Keratinocyte (primary cell): ENCODE measurements around the gene FHAD1. TPM values are rescaled to one million over a fixed set of nuclear protein-coding genes. Genes with fewer than 3 reads are reported as not detected.

Source experiments
- DNase-seq: peaks from one replicate; pipeline ENCODE4 v3.0.0-alpha.2; 2011; ENCODE audit warnings: low read depth, missing footprints, low spot score
- FAIRE-seq: peaks from 2 replicates; lab custom pipeline; 2011; peaks lifted over from hg19 to GRCh38; lab: Jason Lieb, UNC
- H2AFZ ChIP-seq: 2 replicates; pipeline ENCODE4 v1.6.0; 2012; ENCODE audit warnings: low read length, control low read depth, inconsistent platforms; ENCODE audit not compliant: control insufficient read depth
- H3K27ac ChIP-seq: 2 replicates; pipeline ENCODE4 v1.5.1; 2011; ENCODE audit warnings: low read length; ENCODE audit not compliant: control insufficient read depth, insufficient read depth
- H3K27me3 ChIP-seq: 3 replicates; pipeline ENCODE4 v1.6.0; 2011; ENCODE audit warnings: low read length; ENCODE audit not compliant: control insufficient read depth, insufficient read depth; ENCODE audit errors: extremely low read depth
- H3K36me3 ChIP-seq, 2 experiments: 2 replicates in 1 of 2; 3 replicates in 1 of 2; pipeline ENCODE4 v1.5.1; 2011; ENCODE audit warnings: low read length in 2 of 2, mild to moderate bottlenecking in 1 of 2; ENCODE audit not compliant: control insufficient read depth in 2 of 2, insufficient read depth in 2 of 2; ENCODE audit errors: extremely low read depth in 1 of 2
- H3K4me1 ChIP-seq: 3 replicates; pipeline ENCODE4 v1.5.1; 2011; ENCODE audit warnings: low read length; ENCODE audit not compliant: control insufficient read depth, insufficient read depth; ENCODE audit errors: extremely low read depth
- H3K4me2 ChIP-seq: 3 replicates; pipeline ENCODE4 v1.6.0; 2011; ENCODE audit warnings: low read depth, low read length; ENCODE audit not compliant: control insufficient read depth, insufficient read depth; ENCODE audit errors: extremely low read depth
- H3K4me3 ChIP-seq, 3 experiments: fragments of 200-600 bp in 1 of 3; sonication (generic) in 1 of 3; 2 replicates in 2 of 3; 3 replicates in 1 of 3; pipeline ENCODE4 v1.5.1; 2011 to 2016; ENCODE audit warnings: low read length in 3 of 3, mild to moderate bottlenecking in 3 of 3, control low read depth in 2 of 3, inconsistent platforms in 1 of 3, low read depth in 1 of 3, mixed read lengths in 1 of 3, mixed run types in 1 of 3, moderate library complexity in 1 of 3; ENCODE audit not compliant: control insufficient read depth in 2 of 3, insufficient read depth in 2 of 3; ENCODE audit errors: extremely low read depth in 1 of 3
- H3K79me2 ChIP-seq: 2 replicates; pipeline ENCODE4 v1.6.0; 2012; ENCODE audit warnings: low read length; ENCODE audit not compliant: control insufficient read depth, insufficient read depth
- H3K9ac ChIP-seq: 3 replicates; pipeline ENCODE4 v1.6.0; 2011; ENCODE audit warnings: low read length; ENCODE audit not compliant: control insufficient read depth, insufficient read depth; ENCODE audit errors: extremely low read depth
- H3K9me1 ChIP-seq: 3 replicates; pipeline ENCODE4 v1.6.0; 2011; ENCODE audit warnings: low read length; ENCODE audit not compliant: control insufficient read depth, insufficient read depth; ENCODE audit errors: extremely low read depth
- H3K9me3 ChIP-seq: 2 replicates; pipeline ENCODE4 v1.5.1; 2012; ENCODE audit warnings: low read depth, low read length; ENCODE audit not compliant: control insufficient read depth
- H4K20me1 ChIP-seq: 3 replicates; pipeline ENCODE4 v1.6.0; 2011; ENCODE audit warnings: low read length; ENCODE audit not compliant: control insufficient read depth, insufficient read depth; ENCODE audit errors: extremely low read depth
- CTCF ChIP-seq, 3 experiments: IDR thresholded peaks in 1 of 3; conservative IDR thresholded peaks in 1 of 3; optimal IDR thresholded peaks in 1 of 3; 2 replicates in 2 of 3; 3 replicates in 1 of 3; pipeline versions ENCODE3 to v1.5.1; 2011; ENCODE audit warnings: low read length in 3 of 3, mild to moderate bottlenecking in 3 of 3, moderate library complexity in 2 of 3, control low read depth in 1 of 3, inconsistent platforms in 1 of 3; ENCODE audit not compliant: insufficient read depth in 2 of 3; ENCODE audit errors: extremely low read depth in 1 of 3
- EZH2 ChIP-seq: IDR thresholded peaks from one replicate; pipeline ENCODE4 v1.6.1; 2012; ENCODE audit warnings: inconsistent platforms, mild to moderate bottlenecking, low read length, moderate library complexity
- dilution Hi-C: fragments of 300-500 bp; cut with MboI; formaldehyde crosslinking; loops from one replicate; pipeline ENCODE4 v1.7.0; 2020; ENCODE audit warnings: low sequenced_read_pairs; ENCODE audit not compliant: extremely low pct_ligation_motif_present
- polyA plus RNA-seq, 5 experiments: library from polyadenylated mRNA; depleted of rRNA in 3 of 5; stranded (reverse) in 3 of 5; stranded (forward) in 1 of 5; unstranded in 1 of 5; fragments of >200 nt; gene quantifications; 1 replicate in 1 of 5; 2 replicates in 3 of 5; 3 replicates in 1 of 5; pipeline versions ENCODE4 v1.2.1 to v1.2.3, GENCODE V29; 2011 to 2012; ENCODE audit warnings: missing spikeins in 2 of 5, low read depth in 1 of 5, low replicate concordance in 1 of 5

FHAD1 gene
- polyA plus RNA-seq, 1 donor (not counting 4 experiments of a cell fraction or from before 2014, with no cell fraction given): 0.09 TPM

- Histone ChIP-seq H3K79me2 (no peaks in the 10 kb centered on the region), H3K27ac (no peak overlapping the region), H3K4me3 (peak overlapping the region in 1 of 3 experiments; percentile 41), H3K9me3 (no peaks in the 10 kb centered on the region), H3K9me1 (no peaks in the 10 kb centered on the region), H3K4me2 (peak overlapping the region; percentile 44), H3K27me3 (no peaks in the 10 kb centered on the region), H2AFZ (peak overlapping the region; percentile 38), H3K4me1 (peaks cover 6% of the 10 kb centered on the region), H3K9ac (no peak overlapping the region), H3K36me3 (no peaks in the 10 kb centered on the region), H4K20me1 (no peaks in the 10 kb centered on the region)
- dilution Hi-C loops: no loop called here
- DNase-seq (no peak), FAIRE-seq (no peak)
- no peak for TF ChIP-seq CTCF (optimal IDR thresholded peaks at IDR 0.05 in 1 of 3, IDR thresholded peaks at IDR 0.05 in 1 of 3, conservative IDR thresholded peaks at IDR 0.05 in 1 of 3; ENCODE audit: extremely low read depth in 1 of 3, insufficient read depth in 2 of 3, low read length in 3 of 3)
- TF ChIP-seq EZH2: no peak
These were observed 14.4 kb downstream of the FHAD1 start for GRCh38 chr1:15261155-15262002.

GRCh38 chr1:15262003-15262377 is 15.0 kb downstream of the FHAD1 start:
- DNase-seq: no peak
- FAIRE-seq: no peak
- Histone ChIP-seq H3K9ac (no peak overlapping the region), H3K36me3 (no peaks in the 10 kb centered on the region), H3K4me2 (no peak overlapping the region), H3K9me3 (no peaks in the 10 kb centered on the region), H3K9me1 (no peaks in the 10 kb centered on the region), H3K79me2 (no peaks in the 10 kb centered on the region), H3K4me1 (peaks cover 6% of the 10 kb centered on the region), H3K27ac (no peak overlapping the region), H3K27me3 (no peaks in the 10 kb centered on the region), H2AFZ (no peak overlapping the region), H4K20me1 (no peaks in the 10 kb centered on the region), H3K4me3 (no peak overlapping the region)
- dilution Hi-C loops: no loop called here
- no peak for TF ChIP-seq CTCF (optimal IDR thresholded peaks at IDR 0.05 in 1 of 3, IDR thresholded peaks at IDR 0.05 in 1 of 3, conservative IDR thresholded peaks at IDR 0.05 in 1 of 3; ENCODE audit: extremely low read depth in 1 of 3, insufficient read depth in 2 of 3, low read length in 3 of 3)
- TF ChIP-seq EZH2: no peak
